H9 (cell line): ENCODE data around the gene ANKS1B. TPM values are rescaled to one million over a fixed set of nuclear protein-coding genes. Genes with fewer than 3 reads are reported as not detected.

Experiments
- DNase-seq: peaks from one replicate; pipeline ENCODE4 v3.0.0-alpha.2; 2017
- H2AFZ ChIP-seq: one replicate; pipeline ENCODE4 v1.6.1; 2013; ENCODE audit warnings: mild to moderate bottlenecking, low read length, control low read depth, moderate library complexity
- H2AK5ac ChIP-seq: 2 replicates; pipeline ENCODE4 v1.6.1; 2013; ENCODE audit warnings: low read length, control low read depth, mixed read lengths; ENCODE audit not compliant: insufficient read length
- H2BK120ac ChIP-seq: one replicate; pipeline ENCODE4 v1.6.1; 2013; ENCODE audit warnings: low read depth, mild to moderate bottlenecking, low read length, control low read depth, inconsistent platforms; ENCODE audit not compliant: poor library complexity, severe bottlenecking
- H2BK12ac ChIP-seq: 2 replicates; pipeline ENCODE4 v1.6.1; 2013; ENCODE audit warnings: low read length, control low read depth, mixed read lengths, low read depth; ENCODE audit not compliant: insufficient read length
- H2BK15ac ChIP-seq: 2 replicates; pipeline ENCODE4 v1.6.1; 2013; ENCODE audit warnings: low read depth, low read length, control low read depth
- H2BK20ac ChIP-seq: one replicate; pipeline ENCODE4 v1.6.1; 2013; ENCODE audit warnings: low read depth, mild to moderate bottlenecking, low read length, control low read depth, inconsistent platforms; ENCODE audit not compliant: poor library complexity, severe bottlenecking
- H2BK5ac ChIP-seq: 2 replicates; pipeline ENCODE4 v1.6.1; 2013; ENCODE audit warnings: low read length, control low read depth, mixed read lengths; ENCODE audit not compliant: insufficient read length
- H3K14ac ChIP-seq: 2 replicates; pipeline ENCODE4 v1.6.1; 2013; ENCODE audit warnings: low read length, control low read depth; ENCODE audit not compliant: insufficient read depth
- H3K18ac ChIP-seq: 2 replicates; pipeline ENCODE4 v1.6.1; 2013; ENCODE audit warnings: low read depth, mild to moderate bottlenecking, mixed read lengths, low read length, control low read depth; ENCODE audit not compliant: insufficient read length
- H3K23ac ChIP-seq: 2 replicates; pipeline ENCODE4 v1.6.1; 2013; ENCODE audit warnings: low read length, control low read depth, mixed read lengths, low read depth; ENCODE audit not compliant: insufficient read length
- H3K23me2 ChIP-seq: 2 replicates; pipeline ENCODE4 v1.6.1; 2013; ENCODE audit warnings: low read depth, mild to moderate bottlenecking, mixed read lengths, low read length, control low read depth; ENCODE audit not compliant: insufficient read length, poor library complexity, severe bottlenecking
- H3K27ac ChIP-seq: 2 replicates; pipeline ENCODE4 v1.5.1; 2013; ENCODE audit warnings: low read length, control low read depth, mixed read lengths, low read depth; ENCODE audit not compliant: insufficient read length
- H3K27me3 ChIP-seq: 2 replicates; pipeline ENCODE4 v1.6.1; 2013; ENCODE audit warnings: low read length, control low read depth, inconsistent platforms; ENCODE audit not compliant: insufficient read depth
- H3K4ac ChIP-seq: 2 replicates; pipeline ENCODE4 v1.6.1; 2013; ENCODE audit warnings: low read depth, mild to moderate bottlenecking, control low read depth, inconsistent platforms, low read length, moderate library complexity
- H3K4me1 ChIP-seq: 2 replicates; pipeline ENCODE4 v1.6.1; 2013; ENCODE audit warnings: low read length, control low read depth, inconsistent platforms; ENCODE audit not compliant: insufficient read depth
- H3K4me2 ChIP-seq: 2 replicates; pipeline ENCODE4 v1.6.1; 2013; ENCODE audit warnings: low read length, control low read depth, mixed read lengths; ENCODE audit not compliant: insufficient read length, insufficient read depth
- H3K56ac ChIP-seq: 2 replicates; pipeline ENCODE4 v1.6.1; 2013; ENCODE audit warnings: low read depth, mild to moderate bottlenecking, mixed read lengths, low read length, control low read depth; ENCODE audit not compliant: insufficient read length
- H3K79me1 ChIP-seq: 2 replicates; pipeline ENCODE4 v1.6.1; 2013; ENCODE audit warnings: low read depth, mild to moderate bottlenecking, moderate library complexity, low read length, control low read depth, inconsistent platforms; ENCODE audit not compliant: insufficient read depth, poor library complexity, severe bottlenecking
- H3K79me2 ChIP-seq: 2 replicates; pipeline ENCODE4 v1.6.1; 2013; ENCODE audit warnings: low read length, control low read depth, inconsistent platforms; ENCODE audit not compliant: insufficient read depth
- H3K9ac ChIP-seq: 2 replicates; pipeline ENCODE4 v1.6.1; 2013; ENCODE audit warnings: low read length, control low read depth, mixed read lengths; ENCODE audit not compliant: insufficient read length; ENCODE audit errors: extremely low read depth
- H3K9me3 ChIP-seq: one replicate; pipeline ENCODE4 v1.6.1; 2013; ENCODE audit warnings: low read depth, low read length, inconsistent platforms; ENCODE audit not compliant: control insufficient read depth
- H3T11ph ChIP-seq: one replicate; pipeline ENCODE4 v1.6.1; 2013; ENCODE audit warnings: mild to moderate bottlenecking, low read length, control low read depth, inconsistent platforms
- H4K20me1 ChIP-seq: one replicate; pipeline ENCODE4 v1.6.1; 2013; ENCODE audit not compliant: control insufficient read depth, insufficient read length, insufficient read depth
- H4K5ac ChIP-seq: 2 replicates; pipeline ENCODE4 v1.6.1; 2013; ENCODE audit warnings: low read depth, mild to moderate bottlenecking, mixed read lengths, low read length, control low read depth; ENCODE audit not compliant: insufficient read length
- H4K8ac ChIP-seq: replicated peaks from 2 replicates; pipeline ENCODE4 v1.6.1; 2013; ENCODE audit warnings: low read length, control low read depth, mixed read lengths, low read depth; ENCODE audit not compliant: insufficient read length
- H4K91ac ChIP-seq: 2 replicates; pipeline ENCODE4 v1.6.1; 2013; ENCODE audit warnings: low read depth, mild to moderate bottlenecking, moderate library complexity, mixed read lengths, low read length, control low read depth; ENCODE audit not compliant: insufficient read length
- H3K27ac Mint-ChIP-seq, 3 experiments: 2 replicates in 2 of 3; 3 replicates in 1 of 3; pipeline ENCODE4 v1.8.0; 2020 to 2021; ENCODE audit warnings: mixed read lengths in 3 of 3, mild to moderate bottlenecking in 1 of 3, moderate library complexity in 1 of 3
- H3K27me3 Mint-ChIP-seq: 2 replicates; pipeline ENCODE4 v1.8.0; 2021; ENCODE audit warnings: low read depth, mild to moderate bottlenecking, moderate library complexity, mixed read lengths
- H3K36me3 Mint-ChIP-seq, 3 experiments: 2 replicates in 2 of 3; 3 replicates in 1 of 3; pipeline ENCODE4 v1.8.0; 2020 to 2021; ENCODE audit warnings: low read depth in 3 of 3, mixed read lengths in 3 of 3; ENCODE audit not compliant: insufficient read depth in 1 of 3
- H3K4me1 Mint-ChIP-seq, 2 experiments: 2 replicates each; pipeline ENCODE4 v1.8.0; 2020; ENCODE audit warnings: mixed read lengths in 2 of 2
- H3K4me3 Mint-ChIP-seq, 2 experiments: 2 replicates in 1 of 2; 3 replicates in 1 of 2; pipeline ENCODE4 v1.8.0; 2020 to 2021; ENCODE audit warnings: mild to moderate bottlenecking in 2 of 2, mixed read lengths in 2 of 2, moderate library complexity in 1 of 2
- H3K9me3 Mint-ChIP-seq, 2 experiments: 2 replicates in 1 of 2; 3 replicates in 1 of 2; pipeline ENCODE4 v1.8.0; 2020; ENCODE audit warnings: mild to moderate bottlenecking in 2 of 2, mixed read lengths in 2 of 2, moderate library complexity in 1 of 2
- WGBS: extraction: QIAGEN DNeasy Blood & Tissue Kit; methylation state at CpG from one replicate; pipeline ENCODE4 v1.1.7; 2013; ENCODE audit warnings: missing lambda C conversion rate, low lambda C conversion rate, mixed read lengths; ENCODE audit not compliant: insufficient read length; ENCODE audit errors: extremely low coverage; 5-methylcytosine and 5-hydroxymethylcytosine counted together
- total RNA-seq: library from RNA; stranded (reverse); gene quantifications from 2 replicates; pipeline ENCODE4 v1.2.1, GENCODE V29; 2021
- TF ChIP-seq, protein P1 (sequence below): fragments of 200-600 bp; sonication (generic); conservative IDR thresholded peaks from 3 replicates; pipeline ENCODE4 v1.8.0; 2021; ENCODE audit warnings: antibody characterized with exemption, mild to moderate bottlenecking

The ANKS1B gene
- total RNA-seq, 1 experiment from 2014 or later = 4.1 TPM

DNA sequence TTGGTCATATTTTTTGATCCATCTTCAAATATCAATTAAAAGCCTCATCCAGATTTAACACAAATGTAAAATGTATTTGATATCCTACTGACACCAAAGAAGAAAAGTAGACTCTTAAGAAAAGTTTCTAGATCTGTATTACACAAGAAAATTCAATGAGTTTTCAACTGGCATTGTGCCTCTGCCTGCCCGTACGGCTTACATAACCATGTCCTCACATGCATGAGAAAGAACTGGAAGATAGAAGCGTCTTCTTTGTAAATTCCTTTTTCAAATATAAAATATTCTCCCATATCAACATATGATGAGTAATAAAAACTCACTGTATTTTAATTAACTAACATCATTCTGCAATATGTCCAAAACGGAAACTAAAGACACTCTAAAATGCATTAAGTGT, 7.2 kb downstream of the ANKS1B start:
- no peaks in the 10 kb centered on the region for H3K9me3 Mint-ChIP-seq
- H3K18ac ChIP-seq = no peak overlapping the region
- no peak overlapping the region for H2AFZ ChIP-seq
- no peak overlapping the region for H3K56ac ChIP-seq
- H3K4me3 Mint-ChIP-seq = no peak overlapping the region
- no peak overlapping the region for H3K4ac ChIP-seq
- H3K4me2 ChIP-seq = no peak overlapping the region
- no peak overlapping the region for H4K5ac ChIP-seq
- H3K23ac ChIP-seq = no peak overlapping the region
- no peak overlapping the region for H2BK12ac ChIP-seq
- H3K27ac Mint-ChIP-seq = no peak overlapping the region
- H4K8ac ChIP-seq = no peak overlapping the region
- no peak overlapping the region for H3K9ac ChIP-seq
- no peak overlapping the region for H3K27ac ChIP-seq
- no peaks in the 10 kb centered on the region; the same call in 1 of the 2 replicates for H3K4me1 ChIP-seq
- no peak overlapping the region for H2BK120ac ChIP-seq
- H3T11ph ChIP-seq = no peak overlapping the region
- no peaks in the 10 kb centered on the region for H3K79me1 ChIP-seq
- peaks cover 7% of the 10 kb centered on the region for H3K27me3 Mint-ChIP-seq
- H2BK20ac ChIP-seq = no peak overlapping the region
- no peaks in the 10 kb centered on the region; a peak in 1 of 7 replicates for H3K36me3 Mint-ChIP-seq
- no peaks in the 10 kb centered on the region for H3K23me2 ChIP-seq
- H3K9me3 ChIP-seq = no peaks in the 10 kb centered on the region
- H3K4me1 Mint-ChIP-seq = peaks cover 7 to 8% of the 10 kb centered on the region in 2 experiments; a peak in 2 of 4 replicates
- no peak for DNase-seq
- H4K91ac ChIP-seq = no peak overlapping the region
- TF ChIP-seq, protein P1, sequence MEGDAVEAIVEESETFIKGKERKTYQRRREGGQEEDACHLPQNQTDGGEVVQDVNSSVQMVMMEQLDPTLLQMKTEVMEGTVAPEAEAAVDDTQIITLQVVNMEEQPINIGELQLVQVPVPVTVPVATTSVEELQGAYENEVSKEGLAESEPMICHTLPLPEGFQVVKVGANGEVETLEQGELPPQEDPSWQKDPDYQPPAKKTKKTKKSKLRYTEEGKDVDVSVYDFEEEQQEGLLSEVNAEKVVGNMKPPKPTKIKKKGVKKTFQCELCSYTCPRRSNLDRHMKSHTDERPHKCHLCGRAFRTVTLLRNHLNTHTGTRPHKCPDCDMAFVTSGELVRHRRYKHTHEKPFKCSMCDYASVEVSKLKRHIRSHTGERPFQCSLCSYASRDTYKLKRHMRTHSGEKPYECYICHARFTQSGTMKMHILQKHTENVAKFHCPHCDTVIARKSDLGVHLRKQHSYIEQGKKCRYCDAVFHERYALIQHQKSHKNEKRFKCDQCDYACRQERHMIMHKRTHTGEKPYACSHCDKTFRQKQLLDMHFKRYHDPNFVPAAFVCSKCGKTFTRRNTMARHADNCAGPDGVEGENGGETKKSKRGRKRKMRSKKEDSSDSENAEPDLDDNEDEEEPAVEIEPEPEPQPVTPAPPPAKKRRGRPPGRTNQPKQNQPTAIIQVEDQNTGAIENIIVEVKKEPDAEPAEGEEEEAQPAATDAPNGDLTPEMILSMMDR = no peak
- no peak overlapping the region for H2BK5ac ChIP-seq
- no CpG with 5 or more reads among the region's 4 CpGs for WGBS
- no peak overlapping the region for H2AK5ac ChIP-seq
- no peaks in the 10 kb centered on the region for H3K79me2 ChIP-seq
- H2BK15ac ChIP-seq = no peak overlapping the region
- H3K14ac ChIP-seq = no peak overlapping the region
- H3K27me3 ChIP-seq = no peaks in the 10 kb centered on the region
- H4K20me1 ChIP-seq = no peaks in the 10 kb centered on the region
